NCI-H1417 (cell line): ENCODE measurements around the gene RASA4B.
"Not testable (repeated sequence)": the region's sequence is repeated elsewhere in the genome, so short reads cannot be mapped to it uniquely, and the experiment has no call there.

ENCODE experiments used
- DNase-seq, 3 experiments: peaks; one replicate each; lab custom pipeline; 2025; lab: John Stamatoyannopoulos, UW

Gene RASA4B

DNA sequence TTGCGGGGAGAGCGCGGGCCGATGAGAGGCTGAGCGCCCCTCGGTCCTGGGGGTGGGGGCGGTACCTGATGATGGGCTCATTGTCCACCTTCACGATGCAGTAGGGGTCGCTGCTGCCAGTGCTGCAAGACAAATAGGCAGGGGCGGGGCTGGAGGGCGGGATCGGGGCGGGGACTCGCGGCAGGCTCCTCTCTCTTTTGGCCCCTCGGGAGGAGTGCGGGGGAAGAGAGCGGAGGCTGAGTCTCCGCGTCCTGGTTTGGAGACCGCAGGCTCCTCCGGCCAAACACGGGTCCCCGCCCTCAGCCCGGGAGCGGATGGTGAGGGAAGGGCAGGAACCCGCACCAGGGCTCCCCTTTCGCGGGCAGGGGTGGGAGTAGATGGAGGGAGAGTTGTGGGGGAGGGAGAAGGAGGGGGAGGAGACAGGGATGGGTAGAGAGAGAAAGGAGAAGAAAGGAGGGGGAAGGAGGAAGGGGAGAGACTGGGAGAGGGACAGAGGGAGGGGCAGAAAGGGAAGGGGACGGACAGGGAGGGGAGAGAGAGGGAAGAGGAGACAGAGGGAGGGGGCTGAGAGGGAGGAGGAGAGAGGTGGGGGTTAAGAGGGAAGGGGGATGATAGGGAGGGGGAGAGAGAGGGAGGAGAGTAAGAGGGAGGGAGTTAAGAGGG is 5.6 kb downstream of the RASA4B start:
- DNase-seq, result not testable (repeated sequence)

DNA sequence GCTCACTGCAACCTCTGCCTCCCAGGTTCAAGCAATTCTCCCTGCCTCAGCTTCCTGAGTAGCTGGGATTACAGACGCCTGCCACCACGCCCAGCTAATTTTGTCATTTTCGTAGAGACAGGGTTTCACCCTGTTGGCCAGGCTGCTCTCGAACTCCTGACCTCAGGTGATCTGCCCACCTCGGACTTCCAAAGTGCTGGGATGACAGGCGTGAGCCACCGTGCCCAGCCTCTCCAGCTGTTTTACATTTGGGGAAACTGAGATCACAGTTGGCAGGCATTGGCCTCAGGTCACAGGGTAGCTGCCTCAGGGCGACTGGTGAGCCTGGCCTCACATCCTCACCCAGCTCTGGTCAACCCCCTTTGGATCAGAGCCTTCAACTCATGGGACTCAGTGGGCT is 7.0 kb downstream of the RASA4B start:
- DNase-seq, result not testable (repeated sequence)

DNA sequence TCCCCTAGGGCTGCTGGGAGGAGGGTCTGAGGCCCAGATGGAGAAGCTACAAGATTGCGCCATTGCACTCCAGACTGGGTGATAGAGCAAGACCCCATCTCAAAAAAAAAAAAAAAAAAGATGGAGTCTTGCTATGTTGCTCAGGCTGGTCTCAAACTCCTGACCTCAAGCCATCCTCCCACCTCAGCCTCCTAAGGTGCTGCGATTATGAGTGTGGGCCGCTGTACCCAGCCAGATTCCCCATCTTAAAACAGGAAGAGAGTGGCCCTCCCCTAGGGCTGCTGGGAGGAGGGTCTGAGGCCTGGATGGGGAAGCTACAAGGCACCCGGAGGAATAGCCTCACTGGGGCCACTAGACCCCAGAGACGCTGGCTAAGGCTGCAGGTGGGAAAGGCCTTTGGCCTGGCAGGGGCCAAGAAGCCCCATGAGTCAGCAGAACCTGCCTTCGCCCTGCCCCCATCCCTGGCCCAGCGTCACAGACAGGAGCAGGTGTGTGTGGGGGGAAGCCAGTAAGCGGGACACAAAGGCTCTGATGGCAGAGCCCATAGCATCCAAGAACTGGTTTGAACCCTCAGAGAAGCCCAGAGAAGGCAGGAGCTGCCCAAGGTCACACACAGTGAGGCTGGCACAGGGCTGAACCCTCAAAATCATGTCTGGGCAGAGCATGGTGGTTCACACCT is 10.0 kb downstream of the RASA4B start:
- not testable (repeated sequence) for DNase-seq

DNA sequence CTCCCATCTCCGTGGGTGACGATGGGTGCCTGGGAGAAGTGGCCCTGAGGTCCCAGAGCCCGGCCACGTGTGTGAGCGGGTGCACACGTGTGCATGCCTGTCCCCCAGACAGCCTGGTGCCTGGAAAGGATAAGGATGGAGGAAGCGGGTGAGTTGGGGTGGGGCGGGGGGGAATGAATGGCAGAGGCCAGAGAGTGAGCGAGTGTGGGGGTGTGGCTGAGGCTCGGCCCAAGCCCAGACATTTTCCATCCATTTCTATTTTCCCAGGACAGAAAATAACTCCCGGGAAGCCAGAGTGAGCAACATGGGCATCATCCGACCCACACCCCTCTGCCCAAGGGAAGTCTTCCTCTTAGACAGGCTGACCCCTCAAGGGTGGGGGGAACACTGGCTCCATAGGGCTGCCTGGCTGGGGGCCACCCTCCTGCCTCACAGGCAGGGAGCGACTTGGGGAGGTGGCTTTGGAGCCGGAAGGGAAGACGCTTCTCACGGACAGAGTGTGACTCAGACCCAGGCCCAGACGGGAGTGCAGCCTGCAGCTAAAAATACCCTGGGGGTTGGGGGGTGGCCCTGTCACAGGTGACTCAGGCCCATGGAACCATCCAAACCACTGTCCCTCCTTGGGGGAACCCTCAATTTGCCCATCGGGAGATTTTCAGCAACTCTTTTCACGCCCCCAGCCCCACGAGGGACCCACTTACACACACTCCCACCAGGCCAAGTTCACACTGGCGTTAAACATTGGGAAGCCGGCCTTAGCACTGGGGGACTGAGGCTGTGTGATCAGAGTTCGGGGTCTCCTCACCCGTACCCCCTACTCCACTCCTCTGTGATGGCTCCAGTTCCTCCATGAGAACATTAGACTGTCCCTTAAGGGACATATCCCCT is 12.0 kb downstream of the RASA4B start:
- not testable (repeated sequence) for DNase-seq

DNA sequence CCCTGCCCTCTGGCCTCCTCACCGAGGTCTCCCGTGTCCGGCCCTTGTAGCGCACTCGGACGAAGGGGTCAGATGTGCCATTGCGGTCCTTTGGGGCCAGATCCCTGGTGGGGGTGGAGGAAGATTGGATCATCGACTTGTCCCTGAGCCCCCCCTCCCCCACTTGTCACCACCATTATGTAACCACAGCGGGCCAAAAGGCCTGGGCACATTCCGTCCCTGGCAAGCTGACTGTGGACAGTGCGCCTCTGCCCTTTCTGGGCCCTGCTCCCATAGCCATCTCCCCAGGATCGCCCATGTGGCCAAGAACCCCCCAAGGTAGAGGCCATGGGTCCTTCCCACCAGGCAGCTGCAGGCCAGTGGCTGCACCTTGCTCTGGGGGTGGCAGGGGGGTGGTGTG is 14.4 kb downstream of the RASA4B start:
- not testable (repeated sequence) for DNase-seq

DNA sequence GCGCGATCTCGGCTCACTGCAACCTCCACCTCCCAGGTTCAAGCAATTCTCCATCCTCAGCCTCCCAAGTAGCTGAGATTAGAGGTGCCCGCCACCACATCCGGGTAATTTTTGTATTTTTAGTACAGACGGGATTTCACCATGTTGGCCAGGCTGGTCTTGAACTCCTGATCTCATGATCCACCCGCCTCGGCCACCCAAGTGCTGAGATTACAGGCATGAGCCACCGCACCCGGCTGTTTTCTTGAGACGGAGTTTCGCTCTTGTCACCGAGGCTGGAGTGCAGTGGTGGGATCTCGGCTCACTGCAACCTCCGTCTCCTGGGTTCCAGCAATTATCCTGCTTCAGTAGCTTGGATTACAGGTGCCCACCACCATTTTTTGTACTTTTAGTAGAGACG is 19.3 kb downstream of the RASA4B start:
- DNase-seq, result not testable (repeated sequence)

DNA sequence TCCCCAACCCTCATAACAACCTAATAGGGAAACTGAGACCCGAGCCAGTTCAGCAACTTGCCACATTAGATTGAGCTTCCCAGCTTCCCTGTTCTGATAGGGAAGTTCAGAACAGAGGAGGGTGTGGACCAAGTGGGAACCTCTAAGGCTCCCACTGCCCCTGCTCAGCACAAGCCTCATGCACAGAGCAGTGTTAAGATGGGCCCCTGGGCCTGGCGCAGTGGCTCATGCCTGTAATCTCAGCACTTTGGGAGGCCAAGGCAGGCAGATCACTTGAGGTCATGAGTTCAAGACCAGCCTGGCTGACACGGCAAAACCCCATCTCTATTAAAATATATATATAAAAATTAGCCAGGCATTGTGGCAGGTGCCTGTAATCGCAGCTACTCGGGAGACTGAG is 20.3 kb downstream of the RASA4B start:
- not testable (repeated sequence) for DNase-seq

DNA sequence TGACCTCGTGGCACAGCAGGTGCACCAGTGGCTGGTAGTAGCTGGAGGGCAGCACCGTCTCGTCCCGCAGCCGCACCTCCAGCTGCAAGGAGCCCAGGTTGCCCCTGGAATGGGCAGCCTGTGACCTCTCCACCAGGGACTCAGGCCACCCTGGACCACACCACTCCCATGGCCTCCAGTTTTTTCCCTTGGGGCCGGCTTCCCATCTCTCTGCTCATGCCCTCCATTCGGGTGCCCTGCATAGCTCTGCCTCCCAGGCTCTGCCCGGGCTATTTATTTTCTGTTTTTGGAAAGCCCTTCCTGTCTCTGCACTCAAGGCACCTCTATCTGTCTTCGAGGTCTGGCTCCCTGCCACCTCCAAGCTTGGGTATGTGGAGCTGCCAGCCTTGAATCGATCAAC is 20.7 kb downstream of the RASA4B start:
- not testable (repeated sequence) for DNase-seq

DNA sequence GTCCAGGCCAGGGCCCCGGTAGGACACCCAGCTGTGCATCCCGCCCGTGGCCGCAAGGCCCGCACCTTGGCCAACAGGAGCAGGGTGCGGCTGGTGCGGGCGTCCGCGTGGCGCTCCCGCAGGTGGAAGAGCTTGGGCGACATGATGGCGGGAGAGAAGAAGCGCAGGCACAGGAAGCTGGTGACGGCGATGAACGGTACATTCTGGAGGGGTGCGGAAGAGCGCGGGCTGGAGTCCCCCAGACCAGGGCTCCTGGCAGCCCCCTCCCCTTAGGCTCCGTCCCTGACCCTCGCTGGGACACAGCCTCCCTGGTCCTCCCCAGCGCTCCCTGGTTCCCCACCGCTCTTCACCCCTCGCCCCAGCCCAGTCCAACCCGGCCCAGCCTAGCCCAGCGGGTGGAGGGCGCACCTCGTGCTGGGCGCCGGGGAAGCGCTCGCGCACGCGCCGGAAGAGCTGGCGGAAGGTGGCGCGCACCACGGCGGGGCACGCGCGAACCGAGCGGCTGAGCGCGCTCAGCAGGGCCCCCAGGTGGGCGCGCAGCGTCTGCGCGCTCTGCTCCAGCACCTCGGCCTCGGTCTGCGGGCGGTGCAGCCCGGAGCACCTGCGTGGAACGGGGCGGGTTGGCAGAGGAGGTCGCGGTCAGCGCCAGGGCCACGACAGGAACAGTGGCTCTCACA is 23.0 kb downstream of the RASA4B start:
- DNase-seq, result not testable (repeated sequence)

DNA sequence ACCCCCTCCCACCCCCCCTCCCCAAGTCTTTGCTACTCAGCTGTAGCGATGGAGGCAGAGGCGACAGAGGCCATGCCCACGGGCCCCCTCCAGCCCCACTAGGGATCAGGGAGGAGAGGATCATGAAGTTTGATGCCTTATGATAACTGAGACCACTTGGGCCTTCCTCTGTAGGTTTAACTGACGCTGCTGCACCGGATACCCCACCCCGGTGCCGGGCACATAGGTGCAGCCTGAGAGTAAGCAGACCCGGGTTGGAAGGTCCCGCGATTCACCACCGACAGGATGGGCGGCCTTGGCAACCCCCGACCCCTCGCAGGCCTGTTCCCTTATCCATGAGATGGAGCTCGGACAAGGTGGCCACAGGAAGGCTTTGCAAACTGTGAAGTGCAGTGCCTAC is 23.6 kb downstream of the RASA4B start:
- DNase-seq, result not testable (repeated sequence)

DNA sequence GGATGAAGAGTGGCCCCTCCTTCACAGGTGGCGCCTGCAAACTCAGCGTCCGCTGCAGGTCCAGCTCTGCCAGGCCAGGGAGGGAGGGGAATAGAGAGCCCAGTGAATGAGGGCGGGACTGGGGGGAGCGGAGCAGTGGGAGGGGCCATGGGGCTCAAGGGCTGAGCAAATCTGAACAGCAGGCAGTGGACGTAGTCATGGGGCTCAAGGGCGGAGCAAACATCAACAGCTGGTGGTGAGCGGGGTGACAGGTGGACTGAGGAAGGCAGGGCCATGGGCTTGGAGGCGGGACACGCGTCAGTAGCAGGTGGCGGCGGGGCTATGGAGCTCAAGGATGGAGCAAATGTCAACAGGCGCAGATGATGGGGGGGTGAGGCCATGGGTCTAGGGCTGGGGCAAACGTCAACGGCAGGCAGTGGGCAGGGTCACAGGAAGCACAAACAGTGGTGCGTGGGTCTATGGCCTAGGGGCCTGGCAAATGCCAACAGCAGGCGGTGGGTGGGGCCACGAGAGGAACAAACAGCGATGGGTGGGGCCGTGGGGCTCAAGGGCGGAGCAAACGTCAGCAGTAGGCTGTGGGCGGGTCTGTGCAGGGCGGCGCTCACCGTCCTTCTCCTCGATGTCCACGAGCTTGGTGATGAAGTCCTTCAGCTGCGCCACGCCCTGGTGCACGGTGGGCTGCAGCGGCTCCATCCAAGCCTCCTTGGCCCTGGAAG is 24.2 kb downstream of the RASA4B start:
- not testable (repeated sequence) for DNase-seq

DNA sequence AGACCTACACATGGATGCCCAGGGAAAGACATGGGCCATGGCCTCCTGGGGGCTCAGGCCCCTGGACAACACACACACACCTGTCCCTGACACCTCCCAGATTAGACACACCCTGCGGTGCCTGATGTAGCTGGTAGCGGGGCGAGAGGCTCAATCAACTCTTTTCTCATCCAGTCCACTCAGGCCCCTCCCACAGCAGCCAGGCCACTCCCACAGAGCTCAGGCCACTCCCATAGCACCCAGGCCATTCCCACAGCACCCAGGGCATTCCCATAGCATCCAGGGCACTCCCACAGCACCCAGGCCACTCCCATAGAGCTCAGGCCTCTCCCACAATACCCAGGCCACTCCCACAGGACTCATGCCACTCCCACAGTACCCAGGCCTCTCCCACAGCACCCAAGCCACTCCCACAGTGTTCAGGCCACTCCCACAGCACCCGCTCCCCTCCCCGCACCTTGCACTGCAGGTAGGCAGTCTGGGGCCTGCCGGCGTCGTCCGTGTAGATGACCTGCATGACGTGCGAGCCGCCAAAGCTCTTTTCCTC is 27.0 kb downstream of the RASA4B start:
- DNase-seq, result not testable (repeated sequence)

DNA sequence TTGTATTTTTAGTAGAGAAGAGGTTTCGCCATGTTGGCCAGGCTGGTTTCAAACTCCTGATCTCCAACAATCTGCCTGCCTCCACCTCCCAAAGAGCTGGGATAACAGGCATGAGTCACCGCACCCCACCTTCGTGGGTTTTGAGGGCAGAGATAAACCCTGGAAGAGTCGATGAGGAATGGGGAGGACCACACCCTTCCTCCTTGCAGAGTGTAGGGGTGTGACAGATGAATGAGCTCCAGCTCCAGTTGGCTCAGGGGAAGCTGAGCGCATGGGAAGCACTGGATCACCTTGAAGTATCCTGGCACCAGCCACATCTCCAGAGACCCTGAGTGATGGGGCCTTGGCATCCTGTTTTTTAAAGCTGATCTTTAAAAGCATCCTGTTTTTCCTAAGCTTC is 33.3 kb downstream of the RASA4B start:
- not testable (repeated sequence) for DNase-seq

DNA sequence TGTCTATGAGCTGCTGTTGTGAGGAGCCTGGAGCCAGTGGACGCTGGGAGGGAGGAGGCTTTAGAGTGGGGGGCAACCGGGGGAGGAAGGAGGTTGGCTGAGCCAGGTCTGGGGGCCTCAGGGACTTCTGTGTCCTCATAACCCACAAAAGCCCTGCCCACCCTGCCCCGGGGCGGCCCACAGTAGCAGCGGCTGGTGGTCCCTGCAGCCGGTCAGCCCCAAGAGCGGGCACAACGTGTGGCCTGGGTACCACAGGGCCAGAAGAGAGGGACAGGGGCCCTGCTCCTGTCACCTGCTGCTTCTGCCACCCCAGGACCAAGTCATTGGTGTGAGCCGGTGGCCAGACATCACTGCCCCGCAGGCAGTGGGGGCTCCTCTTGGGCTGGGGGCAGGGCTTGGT is 35.6 kb downstream of the RASA4B start:
- not testable (repeated sequence) for DNase-seq

DNA sequence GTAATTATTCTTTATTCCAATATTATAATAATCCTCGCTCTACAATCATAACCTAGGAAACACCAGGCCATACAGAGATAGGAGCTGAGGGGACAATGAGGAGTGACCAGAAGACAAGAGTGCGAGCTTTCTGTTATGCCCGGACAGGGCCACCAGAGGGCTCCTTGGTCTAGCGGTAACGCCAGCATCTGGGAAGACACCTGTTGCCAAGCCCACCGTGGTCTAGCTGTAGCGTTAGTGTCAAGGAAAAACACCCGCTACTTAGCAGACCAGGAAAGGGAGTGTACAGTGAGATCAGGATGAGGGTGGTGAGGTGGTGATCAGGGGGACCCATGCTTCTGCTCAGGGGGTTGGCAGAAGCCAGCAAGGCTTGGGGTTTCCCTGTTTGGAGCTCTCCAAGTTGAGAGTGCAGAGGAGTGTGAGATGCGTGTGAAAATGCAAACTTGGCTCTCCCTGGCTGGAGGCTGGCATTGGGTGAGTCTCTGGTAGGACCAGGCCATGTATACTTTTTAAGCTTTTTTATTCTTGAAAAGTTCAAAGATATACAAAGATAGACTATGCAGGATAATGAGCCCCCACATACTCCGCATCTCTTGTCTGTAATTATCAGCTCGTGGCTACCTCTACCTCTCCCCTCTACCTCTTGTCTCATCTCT is 37.5 kb downstream of the RASA4B start:
- DNase-seq, result not testable (repeated sequence)

DNA sequence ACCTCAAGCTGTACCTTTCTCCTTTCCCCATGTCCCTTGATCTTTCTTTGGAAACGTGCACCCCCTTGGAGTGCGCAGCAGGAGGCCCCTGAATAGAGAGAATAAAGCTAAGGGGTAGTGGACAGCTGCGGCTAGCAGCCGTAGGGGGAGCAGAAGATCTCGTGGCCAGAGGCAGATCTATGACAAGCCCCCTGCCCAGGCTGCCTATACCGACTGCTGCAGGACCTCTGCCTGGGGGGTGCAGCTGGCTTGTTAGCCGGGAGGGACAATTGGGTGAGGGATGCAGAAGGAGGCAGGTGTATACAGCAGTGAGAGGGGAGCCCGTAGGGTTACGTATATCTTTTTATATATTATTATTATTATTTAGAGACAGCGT is 38.4 kb downstream of the RASA4B start:
- DNase-seq, result not testable (repeated sequence)

DNA sequence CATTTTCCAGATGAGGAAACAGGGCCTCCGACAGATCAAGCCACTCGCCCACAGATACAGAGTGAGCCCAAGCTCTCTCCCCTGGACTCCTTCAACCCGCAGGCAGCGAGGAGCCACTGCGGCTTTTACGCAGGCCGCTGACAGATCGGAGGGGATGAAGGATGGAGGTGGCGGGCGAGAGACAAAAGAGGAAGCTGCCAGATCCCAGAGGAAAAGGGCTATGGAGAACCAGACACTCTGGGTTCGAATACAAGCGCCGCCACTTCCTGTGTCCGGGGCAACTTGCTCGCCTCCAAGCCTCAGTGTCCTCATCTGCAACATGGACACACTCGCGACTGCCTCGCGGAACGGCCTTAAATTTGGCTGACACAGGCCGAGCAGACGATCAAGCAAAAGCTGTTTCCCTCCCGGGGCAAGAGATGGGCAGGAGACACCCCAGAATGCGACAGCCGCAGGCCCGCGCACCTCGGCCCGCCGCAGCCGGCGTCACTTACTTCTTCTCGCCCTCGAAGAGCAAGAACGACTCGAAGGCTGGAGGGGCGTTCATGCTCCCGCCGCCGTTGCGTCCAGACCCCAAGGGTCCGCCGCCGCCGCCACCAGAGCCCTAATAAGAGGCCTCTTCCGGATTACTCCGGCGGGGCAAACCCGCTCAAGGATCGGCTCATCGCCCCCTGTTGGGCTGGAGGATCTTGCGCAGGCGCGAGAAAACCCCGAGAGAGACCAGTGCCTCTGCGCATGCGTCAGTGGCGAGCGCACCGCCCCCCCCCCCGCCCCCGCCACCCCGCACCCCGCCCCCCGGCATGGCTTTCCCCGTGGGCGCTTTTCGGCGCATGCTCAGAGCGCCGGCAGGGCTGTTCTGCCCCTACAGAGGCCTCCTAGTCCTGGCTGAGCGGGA is 39.0 kb downstream of the RASA4B start, which contains the start of gene POLR2J:
Gene POLR2J (minus strand): TSS at position 609 of the 895 bp plus-strand sequence. CDS start 62 bp downstream, at position 547.
- not testable (repeated sequence) for DNase-seq

DNA sequence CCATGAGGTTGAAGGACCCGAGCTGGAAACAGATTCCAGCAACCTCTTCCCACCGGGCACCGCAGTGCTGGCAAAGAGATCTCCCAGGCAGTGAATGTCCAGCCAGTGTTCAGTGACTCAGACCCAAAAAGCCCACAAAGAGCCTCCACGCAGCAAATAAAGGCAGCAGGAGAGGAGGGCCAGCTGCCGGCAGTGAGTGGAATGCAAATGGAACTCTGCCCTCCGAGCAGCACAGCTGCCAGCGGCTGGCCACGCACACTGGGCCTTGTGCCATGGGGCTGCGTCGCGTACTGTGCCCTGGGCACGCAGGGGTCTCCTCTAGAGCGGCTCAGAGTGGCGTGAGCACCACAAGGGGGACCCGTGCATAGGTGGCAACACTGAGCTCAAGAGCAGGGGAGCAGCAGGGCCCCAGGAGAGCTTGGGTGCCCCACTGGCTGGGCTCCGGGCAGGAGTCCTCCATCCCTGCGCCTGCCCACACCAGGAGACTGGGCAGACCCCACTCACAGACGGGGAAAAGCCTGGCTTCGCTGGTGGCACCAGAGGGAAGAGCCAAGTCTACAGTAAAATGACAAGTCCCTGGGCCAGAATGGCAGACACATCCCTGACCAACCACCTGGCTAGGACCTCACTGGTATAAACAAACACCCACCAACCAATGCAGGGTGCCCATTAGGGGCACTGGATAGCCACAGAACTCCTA is 42.7 kb downstream of the RASA4B start:
- DNase-seq, result not testable (repeated sequence)

DNA sequence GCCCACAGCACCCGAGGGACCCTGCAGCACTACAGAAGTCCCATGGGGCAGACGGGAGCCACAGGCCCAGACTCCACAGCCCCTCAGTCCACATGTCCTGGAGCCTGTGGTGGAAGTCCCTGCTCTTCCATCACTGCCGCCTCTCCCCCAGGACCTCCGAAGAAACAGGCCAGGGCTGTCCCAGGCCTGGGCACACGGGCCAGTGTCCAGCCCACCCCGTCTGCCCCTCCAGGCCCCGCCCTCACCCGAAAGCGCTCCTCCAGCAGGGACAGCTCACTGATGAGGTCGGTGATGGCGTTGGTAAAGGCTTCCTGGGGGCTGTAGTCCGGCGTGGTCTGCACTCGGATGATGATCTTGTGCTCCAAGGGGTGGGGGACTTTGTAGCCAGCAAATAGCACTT is 43.5 kb downstream of the RASA4B start:
- DNase-seq, result not testable (repeated sequence)
